K562 (cell line): ENCODE measurements around the gene VIPR1.

Source experiments
- EZH2 ChIP-seq: IDR thresholded peaks from 2 replicates; pipeline ENCODE4 v1.6.1; 2012; ENCODE audit warnings: low read depth, mild to moderate bottlenecking, inconsistent platforms, low read length, borderline replicate concordance
- TF ChIP-seq, protein P1 (sequence below): fragments of 250-450 bp; sonication (Bioruptor Pico); IDR thresholded peaks from 2 replicates; pipeline ENCODE4 v1.5.1; 2021; ENCODE audit warnings: mild to moderate bottlenecking
- TF ChIP-seq, protein P2 (sequence below): sonication (generic); formaldehyde crosslinking; IDR thresholded peaks from 2 replicates; pipeline ENCODE4 v1.9.0; 2022; ENCODE audit warnings: mild to moderate bottlenecking, missing genetic modification reagents

DNA sequence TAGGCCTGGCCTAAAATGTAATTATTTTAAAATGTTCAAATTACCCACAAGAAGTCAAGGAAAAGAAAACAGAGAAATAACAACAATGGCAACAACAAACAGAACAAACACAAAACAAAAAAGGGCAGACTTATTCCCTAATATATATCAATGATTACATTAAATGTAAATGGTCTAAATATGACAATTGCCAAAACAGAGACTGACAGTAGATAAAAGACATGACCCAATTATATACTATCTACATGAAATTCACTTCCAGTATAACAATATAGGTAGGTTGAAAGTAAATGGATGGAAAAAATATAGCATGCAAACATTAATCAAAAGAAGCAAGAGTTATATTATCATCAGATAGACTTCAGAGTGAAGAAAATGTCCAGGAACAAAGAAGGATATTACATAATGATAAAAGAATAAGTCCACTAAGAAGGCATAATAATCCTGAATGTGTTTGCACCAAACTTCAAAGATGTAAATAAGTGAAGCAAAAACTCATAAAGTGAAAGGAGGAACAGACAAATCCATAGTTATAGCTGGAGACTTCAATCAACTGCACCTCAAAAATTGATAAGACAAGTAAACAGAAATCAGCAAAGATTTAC lies 72.8 kb downstream of the VIPR1 start:
- TF ChIP-seq, protein P1, sequence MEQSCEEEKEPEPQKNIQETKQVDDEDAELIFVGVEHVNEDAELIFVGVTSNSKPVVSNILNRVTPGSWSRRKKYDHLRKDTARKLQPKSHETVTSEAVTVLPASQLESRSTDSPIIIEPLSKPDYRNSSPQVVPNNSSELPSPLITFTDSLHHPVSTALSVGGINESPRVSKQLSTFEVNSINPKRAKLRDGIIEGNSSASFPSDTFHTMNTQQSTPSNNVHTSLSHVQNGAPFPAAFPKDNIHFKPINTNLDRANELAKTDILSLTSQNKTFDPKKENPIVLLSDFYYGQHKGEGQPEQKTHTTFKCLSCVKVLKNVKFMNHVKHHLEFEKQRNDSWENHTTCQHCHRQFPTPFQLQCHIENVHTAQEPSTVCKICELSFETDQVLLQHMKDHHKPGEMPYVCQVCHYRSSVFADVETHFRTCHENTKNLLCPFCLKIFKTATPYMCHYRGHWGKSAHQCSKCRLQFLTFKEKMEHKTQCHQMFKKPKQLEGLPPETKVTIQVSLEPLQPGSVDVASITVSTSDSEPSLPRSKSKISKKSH (CRISPR knock-in tag) = no peak
- TF ChIP-seq, protein P2, sequence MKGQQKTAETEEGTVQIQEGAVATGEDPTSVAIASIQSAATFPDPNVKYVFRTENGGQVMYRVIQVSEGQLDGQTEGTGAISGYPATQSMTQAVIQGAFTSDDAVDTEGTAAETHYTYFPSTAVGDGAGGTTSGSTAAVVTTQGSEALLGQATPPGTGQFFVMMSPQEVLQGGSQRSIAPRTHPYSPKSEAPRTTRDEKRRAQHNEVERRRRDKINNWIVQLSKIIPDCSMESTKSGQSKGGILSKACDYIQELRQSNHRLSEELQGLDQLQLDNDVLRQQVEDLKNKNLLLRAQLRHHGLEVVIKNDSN (CRISPR knock-in tag) = no peak
- no peak for TF ChIP-seq EZH2
